Colonic mucosa (tissue), 4 donors: ENCODE data around the gene BLM. TPM values are rescaled to one million over a fixed set of nuclear protein-coding genes. Genes with fewer than 3 reads are reported as not detected.
A peak's percentile ranks its signal among the peaks of the same experiment; 100 is the strongest.

Experiments
- DNase-seq: peaks from one replicate; pipeline ENCODE4 v3.0.0-alpha.2; 2020
- H3K27ac ChIP-seq: fragments of 200-600 bp; one replicate; pipeline ENCODE4 v1.8.0; 2021
- H3K27me3 ChIP-seq: fragments of 200-600 bp; one replicate; pipeline ENCODE4 v1.8.0; 2021
- H3K36me3 ChIP-seq: fragments of 200-600 bp; one replicate; pipeline ENCODE4 v1.8.0; 2021
- H3K4me1 ChIP-seq: fragments of 200-600 bp; one replicate; pipeline ENCODE4 v1.8.0; 2021; ENCODE audit warnings: mild to moderate bottlenecking
- H3K4me3 ChIP-seq: fragments of 200-600 bp; one replicate; pipeline ENCODE4 v1.8.0; 2021
- H3K9ac ChIP-seq, 2 donors: one replicate each; pipeline ENCODE4 v1.7.0; 2013; ENCODE audit warnings: control low read depth in 2 of 2, low read depth in 2 of 2, low read length in 2 of 2
- H3K9me3 ChIP-seq: fragments of 200-600 bp; one replicate; pipeline ENCODE4 v1.8.0; 2021
- CTCF ChIP-seq: fragments of 200-600 bp; IDR thresholded peaks from one replicate; pipeline ENCODE4 v1.8.0; 2022; ENCODE audit warnings: antibody characterized with exemption, mild to moderate bottlenecking
- intact Hi-C: fragments of 100-400 bp; cut with DNase I; formaldehyde crosslinking; loops from one replicate; pipeline ENCODE4 v1.14.1; 2022
- total RNA-seq, 2 donors: library from RNA; stranded (reverse); fragmentation: NEBNext Ultra II Directional in 1 of 2; extraction: Animal tissue kit (Norgen Biotek cat#: 25700) in 1 of 2; gene quantifications; one replicate each; pipeline ENCODE4 v1.2.1, GENCODE V29; 2021
- donor health status: healthy.
- donor health status: DM: no; HTN: no; CAD: no.
- donor health status: DM: no; HTN: no; CAD: no.

The BLM gene
- total RNA-seq, 2 donors from 2014 or later: 3.3 to 16.7 TPM

GRCh38 chr15:90817117-90818057 lies 100.2 kb downstream of the BLM start:
- H3K27ac ChIP-seq: no peak overlapping the region
- no peaks in the 10 kb centered on the region for H3K36me3 ChIP-seq
- peak; percentile 16 for DNase-seq
- H3K9me3 ChIP-seq: no peaks in the 10 kb centered on the region
- H3K4me1 ChIP-seq: peaks cover 3% of the 10 kb centered on the region
- H3K9ac ChIP-seq: no peak overlapping the region
- no peaks in the 10 kb centered on the region for H3K27me3 ChIP-seq
- no peak for TF ChIP-seq CTCF
- H3K4me3 ChIP-seq: no peak overlapping the region
- intact Hi-C loops: no loop called here

GRCh38 chr15:90818251-90819210 lies 101.4 kb downstream of the BLM start:
- H3K4me1 ChIP-seq: peaks cover 3% of the 10 kb centered on the region
- H3K4me3 ChIP-seq: no peak overlapping the region
- H3K36me3 ChIP-seq: no peaks in the 10 kb centered on the region
- no peak for TF ChIP-seq CTCF
- no peak overlapping the region for H3K9ac ChIP-seq
- no peaks in the 10 kb centered on the region for H3K9me3 ChIP-seq
- no peaks in the 10 kb centered on the region for H3K27me3 ChIP-seq
- DNase-seq: peak; percentile 22
- intact Hi-C loops: no loop called here
- no peak overlapping the region for H3K27ac ChIP-seq

- DNase-seq: peak; percentile 7
- H3K9me3 ChIP-seq: no peaks in the 10 kb centered on the region
- H3K9ac ChIP-seq: no peak overlapping the region
- no peak overlapping the region for H3K4me3 ChIP-seq
- TF ChIP-seq CTCF: no peak
- peaks cover 3% of the 10 kb centered on the region for H3K4me1 ChIP-seq
- intact Hi-C loops: no loop called here
- H3K27ac ChIP-seq: no peak overlapping the region
- no peaks in the 10 kb centered on the region for H3K36me3 ChIP-seq
- H3K27me3 ChIP-seq: no peaks in the 10 kb centered on the region
Observed at GRCh38 chr15:90819390-90819789, 102.2 kb downstream of the BLM start.

GRCh38 chr15:90819850-90820249 lies 102.7 kb downstream of the BLM start:
- H3K4me1 ChIP-seq: no peaks in the 10 kb centered on the region
- DNase-seq: no peak

More at GRCh38 chr15:90819850-90820249, 102.7 kb downstream of the BLM start:
- Histone ChIP-seq H3K27ac (no peak overlapping the region), H3K27me3 (no peaks in the 10 kb centered on the region), H3K4me3 (no peak overlapping the region), H3K9ac (no peak overlapping the region), H3K36me3 (no peaks in the 10 kb centered on the region), H3K9me3 (no peaks in the 10 kb centered on the region)
- TF ChIP-seq CTCF: no peak
- intact Hi-C loops: no loop called here
